Mucosa of descending colon (tissue), 3 donors: ENCODE results near the gene GDF2. TPM values are rescaled to one million over a fixed set of nuclear protein-coding genes. Genes with fewer than 3 reads are reported as not detected.
A peak's percentile ranks its signal among the peaks of the same experiment; 100 is the strongest.

Experiments used
- ATAC-seq: fragments of 200-7000 bp; cut with Tn5 transposase; one replicate; pipeline ENCODE4 v1.9.1; 2020; ENCODE audit warnings: mild to moderate bottlenecking, moderate library complexity
- DNase-seq, 3 donors: peaks; one replicate each; pipeline ENCODE4 v3.0.0-alpha.2; 2020
- H3K36me3 ChIP-seq: fragments of 200-600 bp; one replicate; pipeline ENCODE4 v1.8.0; 2021; ENCODE audit warnings: low read depth, mild to moderate bottlenecking
- H3K4me1 ChIP-seq: fragments of 200-600 bp; one replicate; pipeline ENCODE4 v1.8.0; 2021; ENCODE audit warnings: low read depth, mild to moderate bottlenecking
- H3K4me3 ChIP-seq: fragments of 200-600 bp; one replicate; pipeline ENCODE4 v1.8.0; 2021; ENCODE audit warnings: mild to moderate bottlenecking
- H3K9me3 ChIP-seq: fragments of 200-600 bp; one replicate; pipeline ENCODE4 v1.8.0; 2021; ENCODE audit warnings: mild to moderate bottlenecking
- CTCF ChIP-seq: fragments of 200-600 bp; IDR thresholded peaks from one replicate; pipeline ENCODE4 v1.8.0; 2022; ENCODE audit warnings: antibody characterized with exemption, mild to moderate bottlenecking
- intact Hi-C, 2 donors: fragments of 100-400 bp; cut with DNase I in 1 of 2; cut with micrococcal nuclease in 1 of 2; formaldehyde crosslinking; loops; one replicate each; pipeline versions ENCODE4 v1.11.0 to v1.11.1; 2022; cut with DNase I, micrococcal nuclease
- long read RNA-seq, 2 donors: library from polyadenylated mRNA; unstranded; transcript quantifications; one replicate each; pipeline ENCODE4 v2.0.0, GENCODE V29; 2019 to 2021
- total RNA-seq, 3 donors: library from RNA; stranded (reverse); fragmentation: NEBNext Ultra II Directional in 2 of 3; extraction: Animal tissue kit (Norgen Biotek cat#: 25700) in 2 of 3; gene quantifications; one replicate each; pipeline versions ENCODE4 v1.2.1 to v1.2.4, GENCODE V29; 2021 to 2023
- donor health status: DM: no; HTN: no; CAD: no; lungs with moderate emphysema.
- donor health status: DM: no; HTN: no; CAD: no.
- donor health status: DM: no; HTN: yes; CAD: no.

The GDF2 gene
- not detected for total RNA-seq
- long read RNA-seq, donor 1: 0 reads
- long read RNA-seq, donor 2: 0 reads

GRCh38 chr10:47322300-47323061 lies at the start of gene GDF2:
TSS of gene GDF2 (plus strand) at chr10:47322454. CDS start at chr10:47322669, 215 bp downstream.
- peaks cover 4% of the 10 kb centered on the region for H3K4me1 ChIP-seq
- no peak within 1 kb of the TSS for H3K4me3 ChIP-seq
- no peaks in the 10 kb centered on the region for H3K36me3 ChIP-seq
- DNase-seq: no peak
- no peak for ATAC-seq
- H3K9me3 ChIP-seq: no peaks in the 10 kb centered on the region
- intact Hi-C loops: no loop called here
- no peak for TF ChIP-seq CTCF

- DNase-seq (no peak), ATAC-seq (no peak)
- Histone ChIP-seq H3K4me1 (peaks cover 2% of the 10 kb centered on the region), H3K36me3 (no peaks in the 10 kb centered on the region), H3K9me3 (peaks cover 7% of the 10 kb centered on the region), H3K4me3 (no peak overlapping the region)
- TF ChIP-seq CTCF: no peak
- intact Hi-C loops: no loop called here
These were observed 46.2 kb upstream of the GDF2 start for GRCh38 chr10:47276071-47276470.

- no peaks in the 10 kb centered on the region for H3K36me3 ChIP-seq
- intact Hi-C loops: no loop called here
- DNase-seq: peak in 2 of 3 donors; percentile 22 to 24
- H3K4me1 ChIP-seq: peaks cover 2% of the 10 kb centered on the region
- no peak overlapping the region for H3K4me3 ChIP-seq
- TF ChIP-seq CTCF: no peak
- peak; percentile 55 for ATAC-seq
- peaks cover 7% of the 10 kb centered on the region for H3K9me3 ChIP-seq
These were observed 45.5 kb upstream of the GDF2 start for GRCh38 chr10:47276576-47277351.

GRCh38 chr10:47277352-47278151 lies 44.7 kb upstream of the GDF2 start:
- peaks cover 7% of the 10 kb centered on the region for H3K9me3 ChIP-seq
- H3K4me1 ChIP-seq: peaks cover 2% of the 10 kb centered on the region
- intact Hi-C loops: no loop called here
- H3K36me3 ChIP-seq: no peaks in the 10 kb centered on the region
- TF ChIP-seq CTCF: no peak
- peak; percentile 55 for ATAC-seq
- H3K4me3 ChIP-seq: no peak overlapping the region
- DNase-seq: peak in 2 of 3 donors; percentile 19 to 35

- intact Hi-C loops: no loop called here
- peak; percentile 89 for ATAC-seq
- H3K4me1 ChIP-seq: peaks cover 2% of the 10 kb centered on the region
- TF ChIP-seq CTCF: no peak
- H3K36me3 ChIP-seq: no peaks in the 10 kb centered on the region
- peak; percentile 70 to 80 (median 78) for DNase-seq
- no peak overlapping the region for H3K4me3 ChIP-seq
- H3K9me3 ChIP-seq: peaks cover 4% of the 10 kb centered on the region
These were observed 44.1 kb upstream of the GDF2 start for GRCh38 chr10:47278152-47278473.
